Kidney (tissue), 14 donors: ENCODE results near the gene BRINP1. TPM values are rescaled to one million over a fixed set of nuclear protein-coding genes. Genes with fewer than 3 reads are reported as not detected.

Experiments used
- DNase-seq, 5 donors: peaks; one replicate each; pipeline ENCODE4 v3.0.0-alpha.2; 2013 to 2020
- FAIRE-seq: peaks from 2 replicates; lab custom pipeline; 2012; peaks lifted over from hg19 to GRCh38; lab: Jason Lieb, UNC
- H3K27ac ChIP-seq, 2 donors: one replicate each; pipeline ENCODE4 v1.7.0; 2013; ENCODE audit warnings: low read depth in 2 of 2, low read length in 2 of 2, inconsistent platforms in 1 of 2
- H3K27me3 ChIP-seq: one replicate; pipeline ENCODE4 v1.7.1; 2013; ENCODE audit warnings: low read length, inconsistent platforms; ENCODE audit not compliant: control insufficient read depth, insufficient read depth
- H3K36me3 ChIP-seq, 3 donors: one replicate each; pipeline versions ENCODE4 v1.7.0 to v1.7.1; 2013; ENCODE audit warnings: low read length in 3 of 3, control low read depth in 1 of 3, inconsistent platforms in 1 of 3; ENCODE audit not compliant: insufficient read depth in 3 of 3, control insufficient read depth in 2 of 3
- H3K4me1 ChIP-seq, 3 donors: one replicate each; pipeline versions ENCODE4 v1.7.0 to v1.7.1; 2013; ENCODE audit warnings: low read length in 3 of 3, inconsistent platforms in 1 of 3, low read depth in 1 of 3; ENCODE audit not compliant: control insufficient read depth in 2 of 3, insufficient read depth in 2 of 3
- H3K4me3 ChIP-seq, 3 donors: one replicate each; pipeline versions ENCODE4 v1.7.0 to v1.8.1; 2013; ENCODE audit warnings: low read length in 3 of 3, control low read depth in 1 of 3, inconsistent platforms in 1 of 3
- H3K9ac ChIP-seq, 3 donors: one replicate each; pipeline versions ENCODE4 v1.7.0 to v1.7.1; 2013; ENCODE audit warnings: low read length in 3 of 3, control low read depth in 1 of 3, inconsistent platforms in 1 of 3
- H3K9me3 ChIP-seq, 3 donors: one replicate each; pipeline versions ENCODE4 v1.7.0 to v1.7.1; 2013; ENCODE audit warnings: low read length in 3 of 3, control low read depth in 1 of 3, inconsistent platforms in 1 of 3; ENCODE audit not compliant: control insufficient read depth in 2 of 3, insufficient read depth in 1 of 3
- intact Hi-C: fragments of 100-400 bp; cut with DNase I; formaldehyde crosslinking; loops from one replicate; pipeline ENCODE4 v1.11.1; 2022
- polyA plus RNA-seq: library from polyadenylated mRNA; stranded (reverse); fragments of 350-450 nt; fragmentation: Illumina TruSeq; extraction: RNeasy Lipid Tissue Mini Kit (QIAGEN cat#74804); gene quantifications from one replicate; pipeline ENCODE4 v1.2.3, GENCODE V29; 2014; ENCODE audit warnings: low read depth, low replicate concordance; ENCODE audit not compliant: insufficient read depth
- total RNA-seq: library from RNA; stranded (reverse); fragmentation: NEBNext Ultra II Directional; extraction: Animal tissue kit (Norgen Biotek cat#: 25700); gene quantifications from one replicate; pipeline ENCODE4 v1.2.1, GENCODE V29; 2021
- TF ChIP-seq, protein P1 (sequence below): IDR thresholded peaks from 3 replicates; pipeline ENCODE4 v1.5.1; 2012; ENCODE audit warnings: mild to moderate bottlenecking, moderate library complexity, borderline replicate concordance; ENCODE audit not compliant: insufficient read depth; ENCODE audit errors: extremely low read depth
- donor health status: control.
- donor health status: control.
- donor health status: control.
- donor health status: control.
- donor health status: control.
- donor health status: DM: yes; HTN: yes; CAD: no.
- donor health status: Normal renal cell carcinoma (clear cell type).

The BRINP1 gene
- total and polyA plus RNA-seq, 2 donors from 2014 or later = 0.84 to 1.4 TPM

DNA sequence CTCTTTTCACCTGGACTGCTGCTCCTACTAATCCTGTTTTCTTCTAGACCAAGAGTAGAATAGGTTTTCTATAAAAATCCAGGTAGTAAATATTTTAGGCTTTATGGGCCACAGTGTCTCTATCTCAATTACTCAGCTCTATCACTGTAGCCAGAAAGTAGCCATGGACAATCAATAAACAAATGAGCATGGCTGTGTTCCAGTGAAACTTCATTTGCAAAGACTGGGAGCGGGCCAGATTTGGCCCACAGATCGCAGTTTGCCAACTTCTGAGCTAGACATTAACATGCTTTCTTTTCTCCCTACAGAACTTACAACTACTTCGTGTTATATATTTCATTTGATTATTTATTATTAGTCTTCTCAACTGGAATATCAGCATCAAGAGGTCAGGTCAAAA is 30.2 kb downstream of the BRINP1 start:
- DNase-seq (no peak), FAIRE-seq (no peak)
- Histone ChIP-seq H3K9me3 (no peaks in the 10 kb centered on the region), H3K27me3 (no peaks in the 10 kb centered on the region), H3K4me3 (no peak overlapping the region), H3K27ac (no peak overlapping the region), H3K9ac (no peak overlapping the region), H3K4me1 (no peaks in the 10 kb centered on the region), H3K36me3 (no peaks in the 10 kb centered on the region)
- TF ChIP-seq, protein P1, sequence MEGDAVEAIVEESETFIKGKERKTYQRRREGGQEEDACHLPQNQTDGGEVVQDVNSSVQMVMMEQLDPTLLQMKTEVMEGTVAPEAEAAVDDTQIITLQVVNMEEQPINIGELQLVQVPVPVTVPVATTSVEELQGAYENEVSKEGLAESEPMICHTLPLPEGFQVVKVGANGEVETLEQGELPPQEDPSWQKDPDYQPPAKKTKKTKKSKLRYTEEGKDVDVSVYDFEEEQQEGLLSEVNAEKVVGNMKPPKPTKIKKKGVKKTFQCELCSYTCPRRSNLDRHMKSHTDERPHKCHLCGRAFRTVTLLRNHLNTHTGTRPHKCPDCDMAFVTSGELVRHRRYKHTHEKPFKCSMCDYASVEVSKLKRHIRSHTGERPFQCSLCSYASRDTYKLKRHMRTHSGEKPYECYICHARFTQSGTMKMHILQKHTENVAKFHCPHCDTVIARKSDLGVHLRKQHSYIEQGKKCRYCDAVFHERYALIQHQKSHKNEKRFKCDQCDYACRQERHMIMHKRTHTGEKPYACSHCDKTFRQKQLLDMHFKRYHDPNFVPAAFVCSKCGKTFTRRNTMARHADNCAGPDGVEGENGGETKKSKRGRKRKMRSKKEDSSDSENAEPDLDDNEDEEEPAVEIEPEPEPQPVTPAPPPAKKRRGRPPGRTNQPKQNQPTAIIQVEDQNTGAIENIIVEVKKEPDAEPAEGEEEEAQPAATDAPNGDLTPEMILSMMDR = no peak
- intact Hi-C loops = no loop called here

DNA sequence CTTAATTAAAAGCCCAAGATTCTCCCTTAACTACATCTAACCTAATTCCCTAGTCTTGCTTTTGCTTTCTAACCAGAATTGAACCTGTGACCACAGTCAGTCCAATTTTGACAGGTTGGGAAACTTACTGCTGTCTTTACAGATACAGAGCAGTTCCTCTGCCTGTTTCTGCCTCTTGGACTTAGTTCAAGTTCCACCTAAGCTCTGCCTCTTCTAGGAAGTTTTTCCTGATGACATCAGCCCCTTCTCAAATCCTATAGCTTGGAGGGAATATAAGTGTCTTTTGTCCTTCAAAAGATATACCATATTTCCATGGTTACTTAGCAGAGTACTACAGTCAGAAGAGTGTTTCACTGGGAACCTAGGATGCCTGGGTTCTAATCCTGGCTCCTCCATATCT is 31.7 kb downstream of the BRINP1 start:
- TF ChIP-seq, protein P1 = no peak
- H3K4me3 ChIP-seq = no peak overlapping the region
- no peaks in the 10 kb centered on the region for H3K4me1 ChIP-seq
- H3K27ac ChIP-seq = no peak overlapping the region
- H3K27me3 ChIP-seq = no peaks in the 10 kb centered on the region
- FAIRE-seq (no peak), DNase-seq (no peak)
- no peaks in the 10 kb centered on the region for H3K9me3 ChIP-seq
- H3K9ac ChIP-seq = no peak overlapping the region
- no peaks in the 10 kb centered on the region for H3K36me3 ChIP-seq
- intact Hi-C loops = no loop called here

DNA sequence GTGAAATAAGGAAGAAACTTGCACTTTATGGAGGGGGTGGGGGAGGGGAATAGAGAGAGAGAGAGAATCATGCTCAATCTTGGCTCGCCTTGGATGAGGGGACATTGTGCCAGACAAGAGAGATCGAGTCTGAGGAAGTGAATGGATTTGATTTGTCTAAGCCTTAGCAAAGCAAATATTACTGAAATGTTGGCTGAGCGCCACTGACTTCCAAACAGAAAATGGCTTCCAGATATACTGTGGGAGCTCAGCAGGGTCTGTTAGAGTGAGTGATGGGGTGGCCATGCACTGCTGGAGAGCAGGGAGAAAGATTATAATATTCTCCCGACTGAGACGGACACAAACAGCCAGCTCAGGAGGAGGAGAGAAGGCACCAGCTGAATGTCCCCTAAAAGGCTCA is 34.5 kb downstream of the BRINP1 start:
- TF ChIP-seq, protein P1 = no peak
- no peaks in the 10 kb centered on the region for H3K36me3 ChIP-seq
- DNase-seq (no peak), FAIRE-seq (no peak)
- no peak overlapping the region for H3K4me3 ChIP-seq
- H3K9me3 ChIP-seq = no peaks in the 10 kb centered on the region
- H3K4me1 ChIP-seq = no peaks in the 10 kb centered on the region
- H3K27ac ChIP-seq = no peak overlapping the region
- intact Hi-C loops = no loop called here
- H3K27me3 ChIP-seq = no peaks in the 10 kb centered on the region
- no peak overlapping the region for H3K9ac ChIP-seq

DNA sequence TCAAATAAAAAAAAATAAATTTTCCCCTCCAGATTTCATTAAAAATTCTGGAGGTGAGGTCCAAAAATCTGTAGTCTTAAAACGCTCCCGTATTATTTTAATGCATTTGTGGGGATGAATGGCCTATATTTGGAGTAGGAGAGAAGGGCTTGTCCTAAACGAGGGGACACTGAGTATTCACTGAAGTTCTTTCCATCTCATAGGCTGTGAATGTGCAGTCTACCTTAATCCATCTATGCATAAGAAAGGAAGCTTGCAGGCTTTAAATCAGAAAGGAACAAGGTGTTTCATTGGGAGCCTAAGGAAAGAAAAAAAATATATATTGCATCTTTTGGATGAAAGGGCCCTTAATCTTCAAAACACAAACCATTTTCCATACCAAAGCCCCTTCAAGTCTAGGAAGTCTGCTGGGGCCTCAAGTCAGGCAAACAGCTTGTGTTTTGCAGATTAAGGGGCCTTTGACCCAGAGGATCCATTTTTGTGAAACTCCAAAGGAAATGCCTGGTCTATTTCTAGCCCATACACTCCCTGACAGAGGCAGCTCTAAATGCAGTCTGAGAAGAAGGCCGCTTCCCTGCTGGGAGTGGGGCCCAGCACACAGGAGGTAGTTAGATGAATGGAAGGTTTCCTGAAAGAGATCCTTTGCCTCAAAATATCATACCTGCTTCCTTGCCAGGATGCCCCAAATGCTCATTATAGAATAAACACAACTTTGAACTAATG is 35.6 kb downstream of the BRINP1 start:
- Histone ChIP-seq H3K4me3 (no peak overlapping the region), H3K27ac (no peak overlapping the region), H3K27me3 (no peaks in the 10 kb centered on the region), H3K4me1 (no peaks in the 10 kb centered on the region), H3K9me3 (peaks cover 0 to 5% (median 0%) of the 10 kb centered on the region in 3 donors), H3K36me3 (no peaks in the 10 kb centered on the region), H3K9ac (no peak overlapping the region)
- intact Hi-C loops = no loop called here
- TF ChIP-seq, protein P1 = no peak
- no peak for DNase-seq
- FAIRE-seq = no peak
